ENCODE measurements around the gene CNGA2. TPM values are rescaled to one million over a fixed set of nuclear protein-coding genes. Genes with fewer than 3 reads are reported as not detected.

The CNGA2 gene
- total RNA-seq, 2 experiments from 2014 or later, result not detected

DNA sequence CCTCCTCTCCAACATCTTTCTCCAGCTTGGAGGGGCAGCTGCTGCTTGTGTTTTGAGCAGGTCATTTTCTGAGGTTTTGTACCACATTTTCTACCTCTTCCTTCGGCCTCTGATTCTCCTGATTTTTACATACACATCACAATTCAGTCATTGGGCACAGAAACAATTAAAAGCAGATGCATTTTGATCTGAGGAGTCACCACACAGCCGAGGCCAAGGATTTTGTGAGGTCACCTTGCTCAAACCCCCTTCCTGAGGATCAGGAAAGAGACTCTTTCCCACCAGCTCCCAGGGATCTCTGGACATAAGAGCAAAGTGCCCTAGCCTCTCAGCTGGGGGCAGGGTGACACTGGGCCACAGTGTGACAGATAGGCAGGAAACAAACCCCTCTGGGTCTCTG lies 24.1 kb upstream of the CNGA2 start:
- no peaks in the 10 kb centered on the region for H3K9me3 Mint-ChIP-seq
- TF ChIP-seq, protein P1, sequence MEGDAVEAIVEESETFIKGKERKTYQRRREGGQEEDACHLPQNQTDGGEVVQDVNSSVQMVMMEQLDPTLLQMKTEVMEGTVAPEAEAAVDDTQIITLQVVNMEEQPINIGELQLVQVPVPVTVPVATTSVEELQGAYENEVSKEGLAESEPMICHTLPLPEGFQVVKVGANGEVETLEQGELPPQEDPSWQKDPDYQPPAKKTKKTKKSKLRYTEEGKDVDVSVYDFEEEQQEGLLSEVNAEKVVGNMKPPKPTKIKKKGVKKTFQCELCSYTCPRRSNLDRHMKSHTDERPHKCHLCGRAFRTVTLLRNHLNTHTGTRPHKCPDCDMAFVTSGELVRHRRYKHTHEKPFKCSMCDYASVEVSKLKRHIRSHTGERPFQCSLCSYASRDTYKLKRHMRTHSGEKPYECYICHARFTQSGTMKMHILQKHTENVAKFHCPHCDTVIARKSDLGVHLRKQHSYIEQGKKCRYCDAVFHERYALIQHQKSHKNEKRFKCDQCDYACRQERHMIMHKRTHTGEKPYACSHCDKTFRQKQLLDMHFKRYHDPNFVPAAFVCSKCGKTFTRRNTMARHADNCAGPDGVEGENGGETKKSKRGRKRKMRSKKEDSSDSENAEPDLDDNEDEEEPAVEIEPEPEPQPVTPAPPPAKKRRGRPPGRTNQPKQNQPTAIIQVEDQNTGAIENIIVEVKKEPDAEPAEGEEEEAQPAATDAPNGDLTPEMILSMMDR (IDR thresholded peaks at IDR 0.05), result no peak
- ATAC-seq (ENCODE audit: poor library complexity) (no peak), DNase-seq (no peak)
- H3K4me1 ChIP-seq (ENCODE audit: insufficient read depth, low read length), result no peaks in the 10 kb centered on the region
- H3K27me3 ChIP-seq (ENCODE audit: control insufficient read depth in 1 of 2, insufficient read depth in 2 of 2, low read length in 2 of 2), result no peaks in the 10 kb centered on the region
- ChIA-PET CTCF (no interaction called here), POLR2A (no interaction called here)
- H3K27ac ChIP-seq (ENCODE audit: low read depth in 1 of 2, low read length in 2 of 2), result no peak overlapping the region
- no peak overlapping the region for H3K4me3 Mint-ChIP-seq
- no peaks in the 10 kb centered on the region for H3K36me3 Mint-ChIP-seq (ENCODE audit: low read depth)
- H3K4me3 ChIP-seq (ENCODE audit: low read length), result no peak overlapping the region
- no peaks in the 10 kb centered on the region for H3K9me3 ChIP-seq (ENCODE audit: control insufficient read depth in 1 of 2, insufficient read depth in 1 of 2, low read length in 2 of 2)
- no peaks in the 10 kb centered on the region for H3K4me1 Mint-ChIP-seq (ENCODE audit: low read depth)
- intact Hi-C loops (cut with DNase I, micrococcal nuclease), result no loop called here
- H3K27ac Mint-ChIP-seq, result no peak overlapping the region
- H3K27me3 Mint-ChIP-seq, result no peaks in the 10 kb centered on the region
- H3K36me3 ChIP-seq (ENCODE audit: insufficient read depth, low read length), result no peaks in the 10 kb centered on the region

DNA sequence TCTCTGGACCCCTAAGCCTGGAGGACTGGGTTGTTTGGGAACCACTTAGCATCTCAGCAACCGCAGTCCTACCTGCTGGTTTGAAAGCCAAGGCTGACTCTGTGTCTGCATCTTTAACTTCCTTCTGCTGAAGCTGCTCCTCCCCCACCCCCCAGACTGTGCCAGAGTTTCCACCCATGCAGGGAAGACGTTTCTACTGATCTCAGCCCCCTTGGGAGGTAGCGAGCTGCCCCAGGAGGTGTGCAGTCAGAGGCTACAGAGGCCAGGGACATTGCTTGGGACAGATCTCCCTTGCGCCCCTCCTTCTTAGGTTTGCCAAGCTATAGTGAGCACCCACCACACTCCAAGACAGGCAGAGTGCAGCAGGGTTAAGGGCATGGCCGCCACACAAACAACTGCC lies 23.4 kb upstream of the CNGA2 start:
- no peak overlapping the region for H3K27ac ChIP-seq (ENCODE audit: low read depth in 1 of 2, low read length in 2 of 2)
- ATAC-seq (ENCODE audit: poor library complexity) (no peak), DNase-seq (no peak)
- Mint-ChIP-seq H3K27me3 (peaks cover 2% of the 10 kb centered on the region), H3K4me1 (ENCODE audit: low read depth) (no peaks in the 10 kb centered on the region), H3K27ac (no peak overlapping the region), H3K9me3 (no peaks in the 10 kb centered on the region), H3K36me3 (ENCODE audit: low read depth) (no peaks in the 10 kb centered on the region), H3K4me3 (no peak overlapping the region)
- intact Hi-C loops (cut with DNase I, micrococcal nuclease), result no loop called here
- H3K4me1 ChIP-seq (ENCODE audit: insufficient read depth, low read length), result no peaks in the 10 kb centered on the region
- ChIA-PET POLR2A (no interaction called here), CTCF (no interaction called here)
- H3K4me3 ChIP-seq (ENCODE audit: low read length), result no peak overlapping the region
- no peaks in the 10 kb centered on the region for H3K9me3 ChIP-seq (ENCODE audit: control insufficient read depth in 1 of 2, insufficient read depth in 1 of 2, low read length in 2 of 2)
- TF ChIP-seq, protein P1 (IDR thresholded peaks at IDR 0.05), result no peak
- no peaks in the 10 kb centered on the region for H3K36me3 ChIP-seq (ENCODE audit: insufficient read depth, low read length)
- no peaks in the 10 kb centered on the region for H3K27me3 ChIP-seq (ENCODE audit: control insufficient read depth in 1 of 2, insufficient read depth in 2 of 2, low read length in 2 of 2)

DNA sequence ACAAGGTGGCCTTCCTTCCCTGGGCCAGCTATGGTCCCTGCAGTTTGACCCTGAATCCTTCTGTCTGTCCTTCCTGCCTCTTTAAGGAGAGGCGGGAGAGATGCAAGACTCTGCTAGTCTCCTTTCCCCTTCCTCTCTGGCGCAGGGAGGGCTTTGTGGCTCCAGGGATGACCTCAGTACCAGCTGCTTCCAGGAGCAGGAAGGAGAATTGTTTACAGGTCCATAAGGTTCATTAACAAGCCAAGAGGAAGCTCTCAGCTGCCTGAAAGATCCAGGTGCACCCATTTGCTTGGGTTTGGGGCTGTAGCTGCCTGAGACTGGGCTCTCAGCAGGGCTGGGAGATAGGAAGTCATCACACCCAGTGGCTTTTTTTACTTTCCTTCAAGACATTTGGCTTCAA lies 22.8 kb upstream of the CNGA2 start:
- H3K27me3 Mint-ChIP-seq, result peaks cover 9% of the 10 kb centered on the region
- no peak overlapping the region for H3K27ac ChIP-seq (ENCODE audit: low read depth in 1 of 2, low read length in 2 of 2)
- no peaks in the 10 kb centered on the region for H3K9me3 Mint-ChIP-seq
- H3K27ac Mint-ChIP-seq, result no peak overlapping the region
- no peaks in the 10 kb centered on the region for H3K27me3 ChIP-seq (ENCODE audit: control insufficient read depth in 1 of 2, insufficient read depth in 2 of 2, low read length in 2 of 2)
- DNase-seq (no peak), ATAC-seq (ENCODE audit: poor library complexity) (no peak)
- ChIA-PET CTCF (no interaction called here), POLR2A (no interaction called here)
- H3K4me3 ChIP-seq (ENCODE audit: low read length), result no peak overlapping the region
- H3K36me3 Mint-ChIP-seq (ENCODE audit: low read depth), result no peaks in the 10 kb centered on the region
- TF ChIP-seq, protein P1 (IDR thresholded peaks at IDR 0.05), result no peak
- no peaks in the 10 kb centered on the region for H3K36me3 ChIP-seq (ENCODE audit: insufficient read depth, low read length)
- no peaks in the 10 kb centered on the region for H3K4me1 Mint-ChIP-seq (ENCODE audit: low read depth)
- no peaks in the 10 kb centered on the region for H3K9me3 ChIP-seq (ENCODE audit: control insufficient read depth in 1 of 2, insufficient read depth in 1 of 2, low read length in 2 of 2)
- no peak overlapping the region for H3K4me3 Mint-ChIP-seq
- intact Hi-C loops (cut with DNase I, micrococcal nuclease), result no loop called here
- H3K4me1 ChIP-seq (ENCODE audit: insufficient read depth, low read length), result no peaks in the 10 kb centered on the region
